Smooth muscle cell (in vitro differentiated cells): ENCODE measurements around the gene CD164L2. TPM values are rescaled to one million over a fixed set of nuclear protein-coding genes. Genes with fewer than 3 reads are reported as not detected.
A peak's percentile ranks its signal among the peaks of the same experiment; 100 is the strongest.
"Not testable (repeated sequence)": the region's sequence is repeated elsewhere in the genome, so short reads cannot be mapped to it uniquely, and the experiment has no call there.

ENCODE experiments used
- DNase-seq: peaks from one replicate; lab custom pipeline; 2025; ENCODE audit not compliant: unreplicated experiment; lab: John Stamatoyannopoulos, UW
- H2AFZ ChIP-seq: fragments of 200-600 bp; sonication (generic); 2 replicates; pipeline ENCODE4 v1.6.0; 2016; ENCODE audit warnings: antibody characterized with exemption, low read depth, mild to moderate bottlenecking
- H3F3A ChIP-seq: fragments of 200-600 bp; sonication (generic); 2 replicates; pipeline ENCODE4 v1.6.0; 2017; ENCODE audit warnings: antibody characterized with exemption, low read depth
- H3K27ac ChIP-seq: fragments of 200-600 bp; sonication (generic); 2 replicates; pipeline ENCODE4 v1.5.1; 2016; ENCODE audit warnings: low read depth, mild to moderate bottlenecking
- H3K27me3 ChIP-seq: fragments of 200-600 bp; sonication (generic); 2 replicates; pipeline ENCODE4 v1.6.1; 2016; ENCODE audit warnings: low read depth, mild to moderate bottlenecking
- H3K36me3 ChIP-seq: fragments of 200-600 bp; sonication (generic); 2 replicates; pipeline ENCODE4 v1.5.1; 2016; ENCODE audit warnings: low read depth
- H3K4me1 ChIP-seq: fragments of 200-600 bp; sonication (generic); 2 replicates; pipeline ENCODE4 v1.5.1; 2016; ENCODE audit warnings: low read depth
- H3K4me2 ChIP-seq: fragments of 200-600 bp; sonication (generic); 2 replicates; pipeline ENCODE4 v1.6.0; 2016; ENCODE audit warnings: mild to moderate bottlenecking
- H3K4me3 ChIP-seq: fragments of 200-600 bp; sonication (generic); 2 replicates; pipeline ENCODE4 v1.5.1; 2016; ENCODE audit warnings: mild to moderate bottlenecking
- H3K79me2 ChIP-seq: fragments of 200-600 bp; sonication (generic); 2 replicates; pipeline ENCODE4 v1.6.0; 2016; ENCODE audit warnings: low read depth, mild to moderate bottlenecking
- H3K9ac ChIP-seq: fragments of 200-600 bp; sonication (generic); 2 replicates; pipeline ENCODE4 v1.6.0; 2016; ENCODE audit warnings: low read depth
- H3K9me3 ChIP-seq: fragments of 200-600 bp; sonication (generic); replicated peaks from 2 replicates; pipeline ENCODE4 v1.5.1; 2016; ENCODE audit warnings: low read depth
- H4K20me1 ChIP-seq: fragments of 200-600 bp; sonication (generic); 2 replicates; pipeline ENCODE4 v1.6.0; 2016; ENCODE audit warnings: low read depth
- whole genome bisulfite sequencing: methylation state at CpG from one replicate; pipeline ENCODE4 v1.1.7; 2016; ENCODE audit warnings: low lambda C conversion rate; 5-methylcytosine and 5-hydroxymethylcytosine counted together
- polyA plus RNA-seq: library from polyadenylated mRNA; unstranded; fragments of >200 nt; fragmentation: Nextera tagmentation; extraction: Ambion mirVana; gene quantifications from 2 replicates; pipeline ENCODE4 v1.2.1, GENCODE V29; 2016
- total RNA-seq: library from RNA; depleted of rRNA; stranded (reverse); fragments of >200 nt; gene quantifications from 2 replicates; pipeline ENCODE4 v1.2.3, GENCODE V29; 2014
- TF ChIP-seq, protein P1 (sequence below): fragments of 200-600 bp; sonication (generic); IDR thresholded peaks from 2 replicates; pipeline ENCODE4 v1.5.1; 2017; ENCODE audit warnings: borderline replicate concordance, mild to moderate bottlenecking, antibody characterized with exemption; ENCODE audit not compliant: insufficient read depth, poor library complexity, severe bottlenecking

CD164L2 gene
- total and polyA plus RNA-seq, 2 experiments from 2014 or later, result 0.31 to 0.45 TPM

DNA sequence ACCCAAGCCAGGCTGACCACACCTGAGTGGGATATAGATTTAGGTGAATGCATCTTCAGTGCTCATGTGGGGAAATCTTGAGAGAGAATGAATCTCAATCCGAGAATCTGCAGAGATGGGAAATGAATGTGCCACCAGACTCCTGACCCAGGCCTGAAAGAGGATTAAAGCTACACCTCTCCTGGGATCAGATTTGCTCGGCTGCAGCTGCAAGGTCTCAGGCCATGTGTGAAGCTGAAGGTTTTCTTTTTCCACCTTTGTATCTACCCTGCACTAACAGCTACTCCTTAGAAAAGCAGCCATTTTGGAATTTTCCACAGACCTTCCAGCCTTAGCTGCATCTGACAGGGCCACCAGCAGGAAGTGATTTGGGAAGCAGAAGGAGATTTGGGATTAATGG, 27.6 kb upstream of the CD164L2 start:
- Histone ChIP-seq H3K4me2 (no peak overlapping the region), H3K4me1 (peaks cover 13% of the 10 kb centered on the region), H3K36me3 (peaks cover 12% of the 10 kb centered on the region), H3K9ac (no peak overlapping the region), H2AFZ (no peak overlapping the region), H3K4me3 (no peak overlapping the region), H3K79me2 (peaks cover 3% of the 10 kb centered on the region), H3F3A (peaks cover 3% of the 10 kb centered on the region), H3K27me3 (no peaks in the 10 kb centered on the region), H4K20me1 (no peaks in the 10 kb centered on the region), H3K9me3 (no peaks in the 10 kb centered on the region), H3K27ac (no peak overlapping the region)
- WGBS, result 86% methylated on average over 2 of the region's 2 CpGs
- no peak for DNase-seq
- TF ChIP-seq, protein P1, sequence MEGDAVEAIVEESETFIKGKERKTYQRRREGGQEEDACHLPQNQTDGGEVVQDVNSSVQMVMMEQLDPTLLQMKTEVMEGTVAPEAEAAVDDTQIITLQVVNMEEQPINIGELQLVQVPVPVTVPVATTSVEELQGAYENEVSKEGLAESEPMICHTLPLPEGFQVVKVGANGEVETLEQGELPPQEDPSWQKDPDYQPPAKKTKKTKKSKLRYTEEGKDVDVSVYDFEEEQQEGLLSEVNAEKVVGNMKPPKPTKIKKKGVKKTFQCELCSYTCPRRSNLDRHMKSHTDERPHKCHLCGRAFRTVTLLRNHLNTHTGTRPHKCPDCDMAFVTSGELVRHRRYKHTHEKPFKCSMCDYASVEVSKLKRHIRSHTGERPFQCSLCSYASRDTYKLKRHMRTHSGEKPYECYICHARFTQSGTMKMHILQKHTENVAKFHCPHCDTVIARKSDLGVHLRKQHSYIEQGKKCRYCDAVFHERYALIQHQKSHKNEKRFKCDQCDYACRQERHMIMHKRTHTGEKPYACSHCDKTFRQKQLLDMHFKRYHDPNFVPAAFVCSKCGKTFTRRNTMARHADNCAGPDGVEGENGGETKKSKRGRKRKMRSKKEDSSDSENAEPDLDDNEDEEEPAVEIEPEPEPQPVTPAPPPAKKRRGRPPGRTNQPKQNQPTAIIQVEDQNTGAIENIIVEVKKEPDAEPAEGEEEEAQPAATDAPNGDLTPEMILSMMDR, result no peak

DNA sequence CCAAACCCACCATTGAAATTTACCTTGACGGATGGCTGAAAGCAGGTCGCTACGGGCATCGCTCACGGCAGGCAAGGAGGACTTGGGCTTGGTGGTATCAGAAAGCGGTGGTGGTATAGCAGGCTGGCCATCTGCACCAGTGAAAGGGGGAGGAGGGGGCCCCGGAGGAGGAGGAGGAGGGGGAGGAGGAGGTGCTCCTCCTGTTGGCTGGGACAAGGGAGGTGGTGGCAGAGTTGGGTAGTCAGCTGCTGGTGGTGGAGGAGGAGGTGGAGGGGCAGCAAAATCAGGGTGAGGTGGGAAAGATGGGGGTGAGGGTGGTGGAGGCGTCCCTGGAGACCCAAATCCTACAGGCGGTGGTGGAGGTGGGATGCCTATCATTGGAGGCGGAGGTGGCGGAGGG, 26.5 kb upstream of the CD164L2 start:
- Histone ChIP-seq H4K20me1 (no peaks in the 10 kb centered on the region), H3K36me3 (peaks cover 8% of the 10 kb centered on the region)
- WGBS, result 98% methylated on average over 8 of the region's 11 CpGs

DNA sequence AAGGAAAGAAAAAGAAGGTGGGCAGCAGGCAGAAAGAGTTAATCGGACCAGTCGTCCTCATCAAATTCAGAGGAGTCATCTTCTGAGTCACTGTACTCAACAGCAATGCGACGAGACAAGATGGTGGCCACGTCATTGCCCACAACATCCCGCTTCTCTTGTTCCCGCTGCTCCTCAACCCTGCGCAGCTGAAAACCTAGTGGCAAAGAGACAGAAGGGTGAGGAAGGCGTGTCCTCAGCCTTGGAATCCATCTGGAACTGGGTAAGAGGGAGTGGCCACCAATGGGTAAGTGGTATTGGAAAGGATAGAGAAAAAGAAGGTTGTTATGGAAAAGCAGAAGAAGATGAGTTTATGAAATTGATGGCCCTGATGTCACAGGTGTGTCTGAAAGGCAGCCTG, 25.0 kb upstream of the CD164L2 start:
- Histone ChIP-seq H3K79me2 (no peaks in the 10 kb centered on the region), H3K4me2 (no peak overlapping the region), H3K9me3 (no peaks in the 10 kb centered on the region), H4K20me1 (no peaks in the 10 kb centered on the region), H2AFZ (no peak overlapping the region), H3K9ac (no peak overlapping the region), H3K27me3 (no peaks in the 10 kb centered on the region), H3F3A (peaks cover 8% of the 10 kb centered on the region), H3K4me1 (peaks cover 33% of the 10 kb centered on the region), H3K4me3 (no peak overlapping the region), H3K27ac (no peak overlapping the region), H3K36me3 (peaks cover 7% of the 10 kb centered on the region)
- TF ChIP-seq, protein P1, result no peak
- DNase-seq, result no peak
- WGBS, result 92% methylated on average over 9 of the region's 9 CpGs

More for the DNA sequence above, 26.5 kb upstream of the CD164L2 start:
- Histone ChIP-seq H3K79me2 (no peaks in the 10 kb centered on the region), H3K4me3 (no peak overlapping the region), H3K27ac (no peak overlapping the region), H3K9ac (no peak overlapping the region), H2AFZ (no peak overlapping the region), H3K4me1 (peaks cover 22% of the 10 kb centered on the region), H3K9me3 (no peaks in the 10 kb centered on the region), H3K27me3 (no peaks in the 10 kb centered on the region), H3F3A (peaks cover 5% of the 10 kb centered on the region), H3K4me2 (no peak overlapping the region)
- TF ChIP-seq, protein P1, result no peak
- no peak for DNase-seq

DNA sequence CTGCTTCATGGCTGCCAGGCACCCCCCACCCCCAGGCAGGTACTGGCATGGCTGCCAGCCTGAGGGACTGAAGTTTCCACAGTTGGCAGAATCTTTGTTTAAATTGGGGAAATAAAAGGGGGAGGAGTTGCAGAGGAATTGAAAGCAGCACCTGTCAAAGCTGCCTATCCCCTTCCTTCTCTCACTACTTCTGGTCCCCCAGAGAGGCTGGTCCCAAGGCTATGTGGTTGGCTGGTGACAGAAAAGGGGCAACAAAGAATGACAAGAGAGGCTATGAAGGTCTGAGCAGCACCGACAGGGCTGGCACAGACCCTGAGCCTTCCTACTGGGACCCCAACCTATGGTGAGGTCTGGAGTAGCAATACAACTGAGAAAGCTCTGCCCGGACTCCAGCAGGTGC, 23.7 kb upstream of the CD164L2 start:
- not testable (repeated sequence) for H3K9me3 ChIP-seq, H2AFZ ChIP-seq, H3K4me2 ChIP-seq, H3K27me3 ChIP-seq, H3K36me3 ChIP-seq, H4K20me1 ChIP-seq, H3K9ac ChIP-seq, H3K4me3 ChIP-seq, DNase-seq, H3K79me2 ChIP-seq, H3F3A ChIP-seq
- H3K4me1 ChIP-seq, result peaks cover 36% of the 10 kb centered on the region
- H3K27ac ChIP-seq, result peak overlapping the region; percentile 35
- 98% methylated on average over 2 of the region's 2 CpGs for WGBS
